SK-N-SH (cell line): ENCODE data around the gene PTPN2. TPM values are rescaled to one million over a fixed set of nuclear protein-coding genes. Genes with fewer than 3 reads are reported as not detected.

ENCODE experiments used
- CTCF ChIA-PET: fragments of 300-600, 350-600 bp; formaldehyde crosslinking; extraction: SDS; loops from one replicate; lab custom pipeline; 2021; lab: Yijun Ruan, JAX
- POLR2A ChIA-PET: fragments of 350-600 bp; sonication (Branson Sonifier 250); formaldehyde crosslinking; extraction: SDS; loops from one replicate; lab custom pipeline; 2020; ENCODE audit warnings: antibody characterized with exemption, inconsistent platforms; lab: Yijun Ruan, JAX
- DNase-seq: peaks from one replicate; pipeline ENCODE4 v3.0.0; 2012
- H2AFZ ChIP-seq: fragments of 200-600 bp; sonication (generic); 2 replicates; pipeline ENCODE4 v1.8.1; 2016; ENCODE audit warnings: antibody characterized with exemption, mild to moderate bottlenecking, low read depth
- H3F3A ChIP-seq: fragments of 200-600 bp; sonication (generic); replicated peaks from 2 replicates; pipeline ENCODE3; 2016; ENCODE audit warnings: antibody characterized with exemption, mild to moderate bottlenecking; ENCODE audit not compliant: insufficient read depth
- H3K27ac ChIP-seq, 2 experiments: fragments of 200-500 bp in 1 of 2; fragments of 200-600 bp in 1 of 2; sonication (Bioruptor generic) in 1 of 2; sonication (generic), shearing (Covaris generic) in 1 of 2; 2 replicates each; pipeline versions ENCODE4 v1.5.1 to v1.6.1; 2014 to 2016; ENCODE audit warnings: low read depth in 2 of 2, inconsistent platforms in 1 of 2, low read length in 1 of 2, mild to moderate bottlenecking in 1 of 2, mixed read lengths in 1 of 2
- H3K27me3 ChIP-seq: fragments of 200-600 bp; sonication (generic), shearing (Covaris generic); 2 replicates; pipeline ENCODE4 v1.6.1; 2016; ENCODE audit warnings: mixed run types; ENCODE audit not compliant: insufficient read depth
- H3K36me3 ChIP-seq, 2 experiments: fragments of 200-500 bp in 1 of 2; fragments of 200-600 bp in 1 of 2; sonication (Bioruptor generic) in 1 of 2; sonication (generic) in 1 of 2; replicated peaks in 1 of 2; 2 replicates each; pipeline versions ENCODE3 to v1.5.1; 2014 to 2016; ENCODE audit warnings: low read length in 1 of 2, mild to moderate bottlenecking in 1 of 2; ENCODE audit not compliant: insufficient read depth in 2 of 2, control insufficient read depth in 1 of 2
- H3K4me1 ChIP-seq, 2 experiments: fragments of 200-500 bp in 1 of 2; fragments of 200-600 bp in 1 of 2; sonication (Bioruptor generic) in 1 of 2; sonication (generic), shearing (Covaris generic) in 1 of 2; 2 replicates each; pipeline versions ENCODE4 v1.5.1 to v1.6.1; 2014 to 2016; ENCODE audit warnings: low read depth in 1 of 2, low read length in 1 of 2, mixed run types in 1 of 2; ENCODE audit not compliant: insufficient read depth in 2 of 2, control insufficient read depth in 1 of 2
- H3K4me2 ChIP-seq: fragments of 200-600 bp; sonication (generic), shearing (Covaris generic); 2 replicates; pipeline ENCODE4 v1.6.1; 2017; ENCODE audit warnings: mixed run types
- H3K4me3 ChIP-seq, 2 experiments: fragments of 200-500 bp in 1 of 2; fragments of 200-600 bp in 1 of 2; sonication (Bioruptor generic) in 1 of 2; sonication (generic), shearing (Covaris generic) in 1 of 2; 2 replicates each; pipeline versions ENCODE4 v1.5.1 to v1.8.1; 2014 to 2016; ENCODE audit warnings: low read depth in 2 of 2, inconsistent platforms in 1 of 2, low read length in 1 of 2, mild to moderate bottlenecking in 1 of 2, mixed read lengths in 1 of 2, moderate library complexity in 1 of 2
- H3K79me2 ChIP-seq: fragments of 200-600 bp; sonication (generic); 2 replicates; pipeline ENCODE4 v1.8.1; 2017; ENCODE audit warnings: mild to moderate bottlenecking; ENCODE audit not compliant: insufficient read depth
- H3K9ac ChIP-seq: fragments of 200-600 bp; sonication (generic); 2 replicates; pipeline ENCODE4 v1.6.1; 2017; ENCODE audit warnings: mixed run types
- H3K9me2 ChIP-seq: fragments of 200-600 bp; sonication (generic); 2 replicates; pipeline ENCODE4 v1.6.1; 2017; ENCODE audit warnings: mixed run types
- H3K9me3 ChIP-seq: fragments of 200-600 bp; sonication (generic); 2 replicates; pipeline ENCODE4 v1.6.1; 2017; ENCODE audit warnings: mixed run types, mild to moderate bottlenecking, moderate library complexity
- H4K20me1 ChIP-seq: fragments of 200-600 bp; sonication (generic); 2 replicates; pipeline ENCODE4 v1.6.1; 2017; ENCODE audit warnings: mild to moderate bottlenecking, mixed run types; ENCODE audit not compliant: insufficient read depth
- CTCF ChIP-seq: fragments of 200-600 bp; sonication (generic); IDR thresholded peaks from 2 replicates; pipeline ENCODE4 v1.6.1; 2017; ENCODE audit warnings: antibody characterized with exemption, mild to moderate bottlenecking, moderate library complexity
- ELF1 ChIP-seq: IDR thresholded peaks from 2 replicates; pipeline ENCODE4 v1.4.0; 2012
- EZH2phosphoT487 ChIP-seq: fragments of 200-600 bp; sonication (generic); IDR thresholded peaks from 2 replicates; pipeline ENCODE4 v1.6.1; 2017; ENCODE audit warnings: low read depth, mixed run types, mild to moderate bottlenecking, antibody characterized with exemption, moderate library complexity, borderline replicate concordance
- FOXJ3 ChIP-seq: sonication (generic); formaldehyde crosslinking; IDR thresholded peaks from 2 replicates; pipeline ENCODE4 v1.5.1; 2020; ENCODE audit warnings: mild to moderate bottlenecking, missing genetic modification reagents
- GATA2 ChIP-seq: sonication (generic); formaldehyde crosslinking; IDR thresholded peaks from 2 replicates; pipeline ENCODE4 v1.5.0; 2020; ENCODE audit warnings: mild to moderate bottlenecking, missing genetic modification reagents
- IRF3 ChIP-seq: fragments of 150-350 bp; IDR thresholded peaks from 2 replicates; pipeline ENCODE4 v1.6.1; 2016; ENCODE audit warnings: mild to moderate bottlenecking, low read depth, low read length
- MXI1 ChIP-seq: IDR thresholded peaks from 2 replicates; pipeline ENCODE4 v1.6.1; 2012; ENCODE audit warnings: mild to moderate bottlenecking, low read depth, low read length, improper control_type of control experiment
- NFIC ChIP-seq: IDR thresholded peaks from 2 replicates; pipeline ENCODE4 v1.4.0; 2012; ENCODE audit warnings: borderline replicate concordance
- POLR2AphosphoS5 ChIP-seq: IDR thresholded peaks from 2 replicates; pipeline ENCODE4 v1.6.1; 2012; ENCODE audit warnings: low read depth, low read length
- RAD21 ChIP-seq: IDR thresholded peaks from 2 replicates; pipeline ENCODE4 v1.6.1; 2012; ENCODE audit warnings: mild to moderate bottlenecking, low read length
- RCOR1 ChIP-seq: fragments of 150-350 bp; IDR thresholded peaks from 2 replicates; pipeline ENCODE4 v1.6.1; 2017; ENCODE audit warnings: antibody characterized with exemption, low read length
- RFX5 ChIP-seq: IDR thresholded peaks from 2 replicates; pipeline ENCODE4 v1.6.1; 2012; ENCODE audit warnings: mild to moderate bottlenecking, improper control_type of control experiment, low read length
- SMC3 ChIP-seq: IDR thresholded peaks from 2 replicates; pipeline ENCODE4 v1.6.1; 2012; ENCODE audit warnings: low read depth, low read length, improper control_type of control experiment
- TAF1 ChIP-seq: IDR thresholded peaks from 2 replicates; pipeline ENCODE4 v1.6.1; 2012; ENCODE audit warnings: low read depth, mild to moderate bottlenecking, low read length, moderate library complexity, borderline replicate concordance
- TCF12 ChIP-seq: IDR thresholded peaks from 2 replicates; pipeline ENCODE4 v1.4.0; 2012
- TEAD4 ChIP-seq: IDR thresholded peaks from 2 replicates; pipeline ENCODE4 v1.4.0; 2012; ENCODE audit warnings: mild to moderate bottlenecking, borderline replicate concordance; ENCODE audit not compliant: insufficient read depth
- YY1 ChIP-seq: IDR thresholded peaks from 2 replicates; pipeline ENCODE4 v1.4.0; 2012; ENCODE audit warnings: low read depth, mild to moderate bottlenecking
- whole genome bisulfite sequencing: methylation state at CpG from one replicate; pipeline ENCODE4 v1.1.6; 2017; ENCODE audit warnings: low lambda C conversion rate; 5-methylcytosine and 5-hydroxymethylcytosine counted together
- polyA plus RNA-seq, 3 experiments: library from polyadenylated mRNA; depleted of rRNA; stranded (reverse); fragments of >200 nt; gene quantifications; 2 replicates each; pipeline ENCODE4 v1.2.3, GENCODE V29; 2012
- TF ChIP-seq, protein P1 (sequence below): IDR thresholded peaks from 2 replicates; pipeline ENCODE4; 2012
- TF ChIP-seq, protein P2 (sequence below): IDR thresholded peaks from 2 replicates; pipeline ENCODE4 v1.4.0; 2012; ENCODE audit warnings: low read depth, borderline replicate concordance
- TF ChIP-seq, protein P3 (sequence below): IDR thresholded peaks from 2 replicates; pipeline ENCODE4 v1.4.0; 2012; ENCODE audit warnings: low read depth

The PTPN2 gene
- polyA plus RNA-seq, 1 of the 3 experiments (the other 2 are of a cell fraction), result 11.2 TPM

DNA sequence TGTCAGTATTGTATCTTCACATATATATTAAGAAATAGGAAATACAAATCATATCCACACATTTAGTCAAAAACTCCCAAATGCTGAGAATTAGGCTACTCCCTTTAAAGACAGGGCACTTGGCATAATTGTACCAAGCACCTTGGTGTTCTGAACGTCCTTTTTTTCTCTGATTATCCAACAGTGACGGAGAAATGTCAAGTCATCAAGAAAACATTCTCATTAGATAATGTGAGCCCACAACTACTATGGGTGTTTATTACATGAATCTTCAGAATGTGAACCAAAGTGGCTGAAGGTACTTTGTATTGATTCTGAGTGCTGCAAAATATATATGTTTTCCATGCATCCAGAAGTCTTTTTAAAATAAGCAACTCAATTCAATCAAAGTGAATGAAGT lies 97.4 kb downstream of the PTPN2 start:
- ChIA-PET CTCF (no interaction called here), POLR2A (no interaction called here)
- Histone ChIP-seq H3K9me2 (no peaks in the 10 kb centered on the region), H3K9me3 (no peaks in the 10 kb centered on the region), H3K4me1 (no peaks in the 10 kb centered on the region), H3K36me3 (peaks cover 3% of the 10 kb centered on the region in 2 experiments), H3F3A (no peaks in the 10 kb centered on the region), H3K27me3 (no peaks in the 10 kb centered on the region), H3K4me2 (no peak overlapping the region), H3K27ac (no peak overlapping the region), H3K79me2 (no peaks in the 10 kb centered on the region), H3K9ac (no peak overlapping the region), H2AFZ (no peak overlapping the region), H3K4me3 (no peak overlapping the region), H4K20me1 (no peaks in the 10 kb centered on the region)
- DNase-seq, result no peak
- TF ChIP-seq, protein P1, sequence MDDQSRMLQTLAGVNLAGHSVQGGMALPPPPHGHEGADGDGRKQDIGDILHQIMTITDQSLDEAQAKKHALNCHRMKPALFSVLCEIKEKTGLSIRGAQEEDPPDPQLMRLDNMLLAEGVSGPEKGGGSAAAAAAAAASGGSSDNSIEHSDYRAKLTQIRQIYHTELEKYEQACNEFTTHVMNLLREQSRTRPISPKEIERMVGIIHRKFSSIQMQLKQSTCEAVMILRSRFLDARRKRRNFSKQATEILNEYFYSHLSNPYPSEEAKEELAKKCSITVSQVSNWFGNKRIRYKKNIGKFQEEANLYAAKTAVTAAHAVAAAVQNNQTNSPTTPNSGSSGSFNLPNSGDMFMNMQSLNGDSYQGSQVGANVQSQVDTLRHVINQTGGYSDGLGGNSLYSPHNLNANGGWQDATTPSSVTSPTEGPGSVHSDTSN, result no peak
- TF ChIP-seq NFIC (no peak), FOXJ3 (CRISPR knock-in tag) (no peak), RCOR1 (no peak), MXI1 (no peak), POLR2AphosphoS5 (no peak), IRF3 (no peak), TAF1 (no peak), TEAD4 (no peak), RFX5 (no peak), TCF12 (no peak), GATA2 (CRISPR knock-in tag) (no peak), SMC3 (no peak), ELF1 (no peak), YY1 (no peak)
- TF ChIP-seq, protein P2, sequence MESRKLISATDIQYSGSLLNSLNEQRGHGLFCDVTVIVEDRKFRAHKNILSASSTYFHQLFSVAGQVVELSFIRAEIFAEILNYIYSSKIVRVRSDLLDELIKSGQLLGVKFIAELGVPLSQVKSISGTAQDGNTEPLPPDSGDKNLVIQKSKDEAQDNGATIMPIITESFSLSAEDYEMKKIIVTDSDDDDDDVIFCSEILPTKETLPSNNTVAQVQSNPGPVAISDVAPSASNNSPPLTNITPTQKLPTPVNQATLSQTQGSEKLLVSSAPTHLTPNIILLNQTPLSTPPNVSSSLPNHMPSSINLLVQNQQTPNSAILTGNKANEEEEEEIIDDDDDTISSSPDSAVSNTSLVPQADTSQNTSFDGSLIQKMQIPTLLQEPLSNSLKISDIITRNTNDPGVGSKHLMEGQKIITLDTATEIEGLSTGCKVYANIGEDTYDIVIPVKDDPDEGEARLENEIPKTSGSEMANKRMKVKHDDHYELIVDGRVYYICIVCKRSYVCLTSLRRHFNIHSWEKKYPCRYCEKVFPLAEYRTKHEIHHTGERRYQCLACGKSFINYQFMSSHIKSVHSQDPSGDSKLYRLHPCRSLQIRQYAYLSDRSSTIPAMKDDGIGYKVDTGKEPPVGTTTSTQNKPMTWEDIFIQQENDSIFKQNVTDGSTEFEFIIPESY, result no peak
- WGBS, result 98% methylated on average over 2 of the region's 2 CpGs

DNA sequence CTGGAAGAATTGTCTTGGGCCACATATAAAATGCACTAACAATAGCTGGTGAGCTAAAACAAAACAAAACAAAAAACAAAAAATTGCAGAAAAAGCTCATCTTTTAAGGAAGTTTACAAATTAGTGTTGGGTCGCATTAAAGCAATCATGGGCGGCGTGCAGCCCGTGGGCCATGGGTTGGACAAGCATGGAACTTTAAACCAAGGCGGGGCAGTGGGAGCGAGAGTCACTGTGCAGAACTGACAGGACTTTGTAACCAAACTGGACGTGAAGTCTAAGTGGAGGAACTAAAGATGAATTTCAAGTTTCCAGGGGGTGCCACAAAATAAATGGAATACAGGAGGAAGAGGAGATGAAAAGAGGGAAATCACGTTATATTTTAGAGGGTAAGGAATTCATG lies 100.5 kb downstream of the PTPN2 start:
- no peaks in the 10 kb centered on the region for H3K9me3 ChIP-seq
- no peaks in the 10 kb centered on the region for H3F3A ChIP-seq
- H3K27ac ChIP-seq, result no peak overlapping the region
- no peaks in the 10 kb centered on the region for H3K27me3 ChIP-seq
- 92% methylated on average over 8 of the region's 8 CpGs for WGBS
- no peaks in the 10 kb centered on the region for H3K9me2 ChIP-seq
- H3K4me3 ChIP-seq, result no peak overlapping the region
- ChIA-PET POLR2A (no interaction called here), CTCF (interaction anchor here (1.0 to 1.3 kb wide), 2 partner anchors 39 to 151 kb away, joined by 3 to 4 read pairs; no protein-coding TSS in a partner anchor)
- no peaks in the 10 kb centered on the region for H4K20me1 ChIP-seq
- no peak overlapping the region for H3K4me2 ChIP-seq
- peaks cover 0 to 3% of the 10 kb centered on the region in 2 experiments for H3K36me3 ChIP-seq
- no peaks in the 10 kb centered on the region for H3K4me1 ChIP-seq
- no peak overlapping the region for H3K9ac ChIP-seq
- DNase-seq, result no peak
- no peaks in the 10 kb centered on the region for H3K79me2 ChIP-seq
- no peak overlapping the region for H2AFZ ChIP-seq
- TF ChIP-seq RAD21, result no peak
- TF ChIP-seq, protein P1, result no peak
- no peak for TF ChIP-seq MXI1
- no peak for TF ChIP-seq EZH2phosphoT487
- TF ChIP-seq, protein P3, sequence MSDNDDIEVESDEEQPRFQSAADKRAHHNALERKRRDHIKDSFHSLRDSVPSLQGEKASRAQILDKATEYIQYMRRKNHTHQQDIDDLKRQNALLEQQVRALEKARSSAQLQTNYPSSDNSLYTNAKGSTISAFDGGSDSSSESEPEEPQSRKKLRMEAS, result no peak
- no peak for TF ChIP-seq CTCF
